NCI-H69 (cell line): ENCODE measurements around the gene CLIP1.
A peak's percentile ranks its signal among the peaks of the same experiment; 100 is the strongest.
"Not testable (repeated sequence)": the region's sequence is repeated elsewhere in the genome, so short reads cannot be mapped to it uniquely, and the experiment has no call there.

Experiments used
- DNase-seq: peaks from one replicate; lab custom pipeline; 2025; lab: John Stamatoyannopoulos, UW

The CLIP1 gene

GRCh38 chr12:122310626-122311333 is 111.7 kb downstream of the CLIP1 start:
- no peak for DNase-seq

- peak; percentile 10 for DNase-seq
Measured at GRCh38 chr12:122309564-122310121, 112.8 kb downstream of the CLIP1 start.

- no peak for DNase-seq
Measured at GRCh38 chr12:122308811-122309210, 113.7 kb downstream of the CLIP1 start.

- no peak for DNase-seq
Measured at GRCh38 chr12:122306407-122306806, 116.1 kb downstream of the CLIP1 start.

- DNase-seq: peak; percentile 97
Measured at GRCh38 chr12:122304924-122305323, 117.5 kb downstream of the CLIP1 start.

GRCh38 chr12:122303068-122303467 is 119.4 kb downstream of the CLIP1 start:
- no peak for DNase-seq

- DNase-seq: no peak
Measured at GRCh38 chr12:122298071-122298748, 124.3 kb downstream of the CLIP1 start.

- DNase-seq: no peak
Measured at GRCh38 chr12:122297494-122297893, 125.0 kb downstream of the CLIP1 start.

GRCh38 chr12:122295877-122296276 is 126.6 kb downstream of the CLIP1 start:
- DNase-seq: no peak

GRCh38 chr12:122293081-122293480 is 129.4 kb downstream of the CLIP1 start:
- DNase-seq: no peak

GRCh38 chr12:122291431-122291830 is 131.0 kb downstream of the CLIP1 start:
- no peak for DNase-seq

- no peak for DNase-seq
Measured at GRCh38 chr12:122283680-122284079, 138.8 kb downstream of the CLIP1 start.

- no peak for DNase-seq
Measured at GRCh38 chr12:122282061-122282460, 140.4 kb downstream of the CLIP1 start.

GRCh38 chr12:122276242-122276641 is 146.2 kb downstream of the CLIP1 start:
- DNase-seq: no peak

- no peak for DNase-seq
Measured at GRCh38 chr12:122275459-122275858, 147.0 kb downstream of the CLIP1 start.

GRCh38 chr12:122266230-122266901 is 156.1 kb downstream of the CLIP1 start, which contains the start of gene VPS33A:
Gene VPS33A (minus strand): TSS chr12:122266494. CDS start chr12:122266408, 86 bp downstream.
- DNase-seq: peak; percentile 99

- peak; percentile 65 for DNase-seq
Measured at GRCh38 chr12:122265886-122266229, 156.6 kb downstream of the CLIP1 start.

GRCh38 chr12:122265476-122265875 is 157.0 kb downstream of the CLIP1 start:
- DNase-seq: no peak

- not testable (repeated sequence) for DNase-seq
Measured at GRCh38 chr12:122260735-122261134, 161.7 kb downstream of the CLIP1 start.

- not testable (repeated sequence) for DNase-seq
Measured at GRCh38 chr12:122258939-122259338, 163.5 kb downstream of the CLIP1 start.

- DNase-seq: not testable (repeated sequence)
Measured at GRCh38 chr12:122258462-122258861, 164.0 kb downstream of the CLIP1 start.

- DNase-seq: no peak
Measured at GRCh38 chr12:122250536-122250935, 171.9 kb downstream of the CLIP1 start.

- no peak for DNase-seq
Measured at GRCh38 chr12:122250047-122250446, 172.4 kb downstream of the CLIP1 start.
